A549 (cell line): ENCODE data around the gene PPP2R2D.

ENCODE experiments used
- CBX8 ChIP-seq: fragments of 200-600 bp; sonication (generic); IDR thresholded peaks from 2 replicates; pipeline ENCODE4 v1.6.1; 2016
- CEBPB ChIP-seq, 2 experiments: fragments of >200 bp in 1 of 2; sonication (Bioruptor Twin) in 1 of 2; formaldehyde crosslinking in 1 of 2; IDR thresholded peaks; 2 replicates each; pipeline ENCODE4 v1.6.1; 2012 to 2016
- CTCF ChIP-seq: fragments of >200 bp; sonication (Bioruptor Twin); formaldehyde crosslinking; IDR thresholded peaks from 3 replicates; pipeline ENCODE4 v1.5.1; 2016
- HOXB13 ChIP-seq: fragments of 250-450 bp; sonication (Bioruptor Pico); IDR thresholded peaks from 2 replicates; pipeline ENCODE4 v1.5.0; 2020; ENCODE audit warnings: low read depth, mild to moderate bottlenecking, moderate library complexity
- MAX ChIP-seq: IDR thresholded peaks from 2 replicates; pipeline ENCODE4 v1.6.1; 2012
- PBX3 ChIP-seq: IDR thresholded peaks from 2 replicates; pipeline ENCODE4 v1.6.1; 2012
- PHF8 ChIP-seq: fragments of 200-600 bp; sonication (generic); IDR thresholded peaks from 2 replicates; pipeline ENCODE4 v1.6.1; 2016; ENCODE audit warnings: low read depth, mild to moderate bottlenecking, antibody characterized with exemption, moderate library complexity, borderline replicate concordance
- REST ChIP-seq: fragments of 200-600 bp; sonication (generic); IDR thresholded peaks from 2 replicates; pipeline ENCODE4 v1.6.1; 2016; ENCODE audit warnings: antibody characterized with exemption, mild to moderate bottlenecking, moderate library complexity
- SMC3 ChIP-seq: fragments of >200 bp; sonication (Bioruptor Twin); formaldehyde crosslinking; IDR thresholded peaks from 3 replicates; pipeline ENCODE4 v1.6.1; 2018; ENCODE audit warnings: inconsistent platforms
- ZC3H11A ChIP-seq: fragments of 450-650 bp; IDR thresholded peaks from 2 replicates; pipeline ENCODE4 v1.6.1; 2014; ENCODE audit warnings: antibody characterized with exemption, mild to moderate bottlenecking

GRCh38 chr10:132007681-132008080, 106.9 kb downstream of the PPP2R2D start:
- TF ChIP-seq ZC3H11A (no peak), CTCF (no peak), REST (no peak), CEBPB (IDR thresholded peaks at IDR 0.05) (no peak), CBX8 (no peak), PBX3 (no peak), SMC3 (no peak), MAX (no peak), HOXB13 (no peak), PHF8 (no peak)
